Embryonic facial prominence (tissue), 1 donor: Measurements from ENCODE around the gene FUBP1.
A peak's percentile ranks its signal among the peaks of the same experiment; 100 is the strongest.
"Not testable (repeated sequence)": the region's sequence is repeated elsewhere in the genome, so short reads cannot be mapped to it uniquely, and the experiment has no call there.

Source experiments
- DNase-seq: peaks from one replicate; pipeline ENCODE4 v3.0.0-alpha.2; 2016; ENCODE audit errors: extremely low spot score

FUBP1 gene

DNA sequence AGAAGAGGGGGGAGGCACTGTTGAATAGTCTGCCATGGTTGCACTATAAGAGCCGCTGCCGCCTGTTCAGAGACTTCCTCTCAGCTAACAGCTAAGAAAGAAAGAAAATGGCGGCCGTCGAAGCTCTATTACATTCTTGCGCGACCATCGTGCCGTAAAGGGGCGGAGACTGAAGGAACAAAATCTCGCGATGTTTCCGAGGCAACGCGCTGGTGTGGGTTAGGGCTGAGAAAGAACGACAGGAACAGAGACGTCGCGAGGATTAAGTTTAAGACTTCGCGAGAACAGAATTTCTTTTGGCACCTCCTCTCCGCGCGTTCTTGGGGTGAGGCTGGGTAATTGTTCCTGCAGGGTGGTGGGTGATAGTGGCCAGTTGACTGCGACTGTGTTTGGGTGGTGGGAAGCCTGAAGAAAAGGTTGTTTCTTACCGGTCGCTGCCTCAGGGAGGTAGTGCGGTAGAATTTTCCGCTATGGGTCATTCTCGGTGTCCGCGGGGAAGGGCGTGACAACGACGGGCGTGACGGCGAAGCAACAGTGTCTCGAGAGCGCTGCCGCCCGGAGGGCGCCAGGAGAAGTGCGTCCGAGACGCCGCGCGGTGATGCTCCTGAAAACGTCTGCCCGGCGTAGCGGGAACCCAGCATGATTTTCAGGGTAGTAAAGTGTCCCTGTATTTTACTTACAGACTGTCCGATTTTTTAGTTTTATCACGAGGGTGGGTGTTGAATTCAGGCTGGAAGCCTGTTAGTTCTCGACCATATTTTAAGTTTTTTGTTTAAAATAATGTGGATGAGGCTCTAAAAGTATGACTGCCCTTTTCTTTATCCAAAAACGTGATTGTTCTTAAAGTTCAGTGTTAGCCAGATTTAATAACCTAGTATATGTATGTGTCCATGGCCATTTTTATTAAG is at the start of gene FUBP1:
TSS of gene FUBP1 (minus strand) at position 104 of the 908 bp plus-strand sequence. CDS start at position 36, 68 bp downstream.
- peak; percentile 99 for DNase-seq

DNA sequence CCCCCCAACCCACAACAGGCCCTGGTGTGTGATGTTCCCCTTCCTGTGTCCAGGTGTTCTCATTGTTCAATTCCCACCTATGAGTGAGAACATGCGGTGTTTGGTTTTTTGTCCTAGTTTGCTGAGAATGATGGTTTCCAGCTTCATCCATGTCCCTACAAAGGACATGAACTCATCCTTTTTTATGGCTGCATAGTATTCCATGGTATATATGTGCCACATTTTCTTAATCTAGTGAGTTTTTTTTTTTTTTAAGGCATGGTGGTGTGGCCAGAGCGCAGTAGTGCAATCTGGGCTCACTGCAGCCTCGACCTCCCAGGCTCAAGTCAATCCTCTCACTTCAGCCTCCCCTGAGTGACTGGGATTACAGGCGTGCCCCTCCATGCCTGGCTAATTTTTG is 42.3 kb upstream of the FUBP1 start:
- DNase-seq = not testable (repeated sequence)

GRCh38 chr1:78019024-78019423 is 40.2 kb upstream of the FUBP1 start:
- DNase-seq = no peak

- no peak for DNase-seq
Observed at GRCh38 chr1:78015148-78015547, 36.3 kb upstream of the FUBP1 start.

DNA sequence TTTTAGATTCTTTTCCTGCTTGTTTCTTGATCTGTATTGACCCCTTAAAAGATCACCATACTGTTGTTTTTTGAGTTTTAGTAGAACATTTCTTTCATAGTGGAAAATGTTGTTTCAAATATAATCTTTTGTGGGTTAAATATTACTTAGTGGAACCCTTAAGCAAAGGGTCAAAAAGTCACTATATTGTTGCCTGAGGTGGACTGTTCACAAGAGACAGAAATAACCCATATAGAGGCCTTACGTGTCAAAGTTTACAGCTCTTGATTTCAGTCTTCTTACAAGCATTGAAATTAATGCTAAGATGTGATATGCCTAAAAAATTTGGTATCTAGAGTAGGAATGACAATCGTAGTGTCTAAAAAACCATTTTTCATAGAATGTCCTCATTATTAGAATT is 32.2 kb upstream of the FUBP1 start:
- no peak for DNase-seq

DNA sequence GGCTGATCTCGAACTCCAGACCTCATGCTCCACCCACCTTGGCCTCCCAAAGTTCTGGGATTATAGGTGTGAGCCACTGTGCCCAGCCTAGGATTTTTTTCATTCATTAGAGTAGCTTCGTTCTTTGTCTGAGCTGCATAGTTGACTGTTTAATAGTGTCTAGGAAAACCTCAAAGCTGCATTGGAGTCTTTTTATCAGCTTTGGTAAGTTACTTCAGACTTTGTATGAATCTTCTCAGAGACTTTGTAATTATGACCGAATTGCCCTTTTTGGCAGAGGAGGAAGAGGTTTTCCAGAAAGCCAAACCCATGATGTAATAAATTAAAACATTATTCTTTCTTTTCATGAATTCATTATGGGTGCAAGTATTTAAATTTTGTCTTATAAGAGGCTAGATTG is 31.0 kb upstream of the FUBP1 start:
- no peak for DNase-seq

- DNase-seq = no peak
Observed at GRCh38 chr1:78009276-78009675, 30.4 kb upstream of the FUBP1 start.

GRCh38 chr1:78007677-78008341 is 28.9 kb upstream of the FUBP1 start:
- DNase-seq = no peak

- no peak for DNase-seq
Observed at GRCh38 chr1:78006521-78006920, 27.6 kb upstream of the FUBP1 start.

DNA sequence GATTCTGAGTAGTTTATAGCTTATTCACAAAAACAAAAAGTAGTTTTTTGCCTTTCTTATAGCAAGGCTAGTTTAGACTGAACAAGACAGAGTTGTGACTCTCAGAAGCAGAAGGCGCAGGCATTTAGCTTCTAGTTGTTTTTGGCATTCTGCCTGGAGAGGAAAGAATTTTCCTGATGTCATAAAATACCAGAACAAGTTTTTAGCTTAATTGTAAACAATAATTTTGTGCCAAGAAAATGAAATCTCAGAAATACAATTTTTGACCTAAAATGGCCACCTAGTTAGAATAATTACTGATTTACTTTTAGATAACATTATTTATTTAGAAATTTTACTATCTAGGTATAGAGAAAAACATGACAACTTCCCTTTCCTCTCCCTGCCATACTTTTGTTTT is 26.9 kb upstream of the FUBP1 start:
- peak; percentile 89 for DNase-seq

DNA sequence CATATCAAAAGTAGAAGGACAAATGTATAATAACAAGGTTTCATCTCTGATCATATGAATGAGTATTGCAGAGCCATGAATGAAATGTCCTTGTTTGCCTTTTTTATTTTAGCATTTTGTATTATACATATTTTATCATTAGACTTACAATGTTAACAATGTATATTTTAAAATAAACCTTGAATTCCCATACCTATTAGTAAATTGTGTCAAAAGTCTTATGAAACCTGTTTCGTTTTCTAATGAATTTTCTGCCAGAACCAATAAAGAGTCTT is 26.5 kb upstream of the FUBP1 start:
- no peak for DNase-seq

- DNase-seq = peak; percentile 99
Observed at GRCh38 chr1:78004719-78005447, 26.0 kb upstream of the FUBP1 start, which contains the start of gene DNAJB4. TSS of gene DNAJB4 (plus strand) at chr1:78004939. CDS start at chr1:78005111, 172 bp downstream.

- peak; percentile 77 for DNase-seq
Observed at GRCh38 chr1:78003882-78004718, 25.2 kb upstream of the FUBP1 start.

- DNase-seq = no peak
Observed at GRCh38 chr1:78003070-78003746, 24.3 kb upstream of the FUBP1 start.

GRCh38 chr1:78000536-78000935 is 21.7 kb upstream of the FUBP1 start:
- DNase-seq = not testable (repeated sequence)

GRCh38 chr1:77996734-77997133 is 17.9 kb upstream of the FUBP1 start:
- no peak for DNase-seq

DNA sequence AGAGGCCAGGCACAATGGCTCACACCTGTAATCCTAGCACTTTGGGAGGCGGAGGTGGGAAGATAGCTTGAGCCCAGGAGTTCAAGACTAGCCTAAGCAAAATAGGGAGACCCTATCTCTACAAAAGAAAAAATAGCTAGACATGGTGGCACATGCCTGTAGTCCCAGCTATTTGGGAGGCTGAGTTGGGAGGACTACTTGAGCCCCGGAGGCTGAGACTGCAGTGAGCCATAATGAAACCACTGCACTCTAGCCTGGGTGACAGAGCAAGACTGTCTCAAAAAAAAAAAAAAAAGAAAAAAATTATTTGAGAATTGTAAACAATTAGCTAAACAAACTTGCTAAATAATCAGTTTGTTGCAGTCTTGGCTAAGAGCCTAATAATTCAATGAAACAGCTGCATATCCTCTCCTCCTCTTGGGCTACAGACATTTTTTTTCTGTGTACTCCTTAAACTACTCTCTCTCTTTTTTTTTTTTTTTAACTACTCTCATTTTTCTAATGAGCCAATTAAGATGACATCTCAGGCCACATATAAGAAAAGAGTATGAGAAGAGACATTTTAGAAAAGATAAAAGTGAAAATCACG is 15.3 kb upstream of the FUBP1 start:
- no peak for DNase-seq

GRCh38 chr1:77991638-77992037 is 12.8 kb upstream of the FUBP1 start:
- DNase-seq = no peak

DNA sequence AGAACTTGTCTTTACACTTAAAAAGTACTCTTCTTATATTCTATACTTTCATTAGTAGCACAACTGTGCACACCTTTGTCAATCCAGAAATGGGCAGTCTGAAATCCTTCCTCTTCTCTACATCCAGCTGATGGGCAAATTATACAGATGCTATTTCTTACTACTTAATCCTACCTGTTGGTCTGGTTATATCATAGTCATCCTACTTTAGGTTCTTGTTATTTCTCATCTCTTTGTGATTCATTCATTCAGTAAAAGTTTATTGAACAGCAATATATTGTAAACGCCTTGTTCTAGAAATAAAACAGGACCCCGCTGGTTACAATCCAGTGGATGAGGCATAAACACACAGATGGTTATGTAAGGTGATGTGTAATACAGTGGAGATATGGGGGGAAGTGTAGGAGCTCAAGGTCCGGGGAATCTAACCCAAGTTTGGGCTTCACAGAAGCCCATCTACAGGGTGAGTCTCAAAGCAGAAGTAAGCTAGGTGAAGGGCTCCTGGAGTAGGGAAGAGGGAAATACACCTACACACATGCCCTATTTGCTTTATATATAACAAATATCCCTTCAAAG is 11.8 kb upstream of the FUBP1 start:
- no peak for DNase-seq

- DNase-seq = no peak
Observed at GRCh38 chr1:77989744-77990143, 10.9 kb upstream of the FUBP1 start.
